ENCODE data around the gene ASCC2. TPM values are rescaled to one million over a fixed set of nuclear protein-coding genes. Genes with fewer than 3 reads are reported as not detected.

Gene ASCC2
- total RNA-seq, 1 experiment from 2014 or later, result 43.3 TPM

DNA sequence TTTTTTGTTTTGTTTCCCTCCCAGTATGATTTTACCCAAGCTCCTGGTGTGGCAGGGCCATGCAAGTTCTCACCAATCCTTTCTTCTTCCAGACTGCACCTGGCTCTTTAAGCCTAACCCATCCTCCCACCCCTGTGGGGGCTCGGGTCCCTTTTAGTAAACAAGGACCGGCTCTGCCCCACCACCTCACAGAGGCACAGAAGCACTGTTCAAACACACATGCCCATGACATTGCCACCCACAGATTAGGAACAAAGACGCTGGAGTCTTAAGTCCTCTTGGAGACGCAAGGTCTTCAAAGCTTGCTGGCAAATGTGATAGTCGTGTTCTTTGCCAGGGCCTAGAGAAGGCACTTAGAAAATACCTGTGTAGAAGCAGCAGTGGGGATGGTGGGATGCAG is 52.0 kb downstream of the ASCC2 start:
- Histone ChIP-seq H3K79me2 (ENCODE audit: low read depth) (no peaks in the 10 kb centered on the region), H3K27me3 (ENCODE audit: insufficient read depth, low read depth) (no peaks in the 10 kb centered on the region), H3K4me3 (no peak overlapping the region), H3K4me2 (no peak overlapping the region), H3K9me3 (ENCODE audit: insufficient read depth, low read depth) (no peaks in the 10 kb centered on the region), H3K36me3 (ENCODE audit: low read depth) (0 out of 2 replicates have a peak, but pooled peaks cover 14% of the 10 kb centered on the region), H3K4me1 (replicated peaks; ENCODE audit: insufficient read depth) (peaks cover 57% of the 10 kb centered on the region), H3F3A (ENCODE audit: insufficient read depth, low read depth) (peaks cover 41% of the 10 kb centered on the region), H4K20me1 (ENCODE audit: insufficient read depth) (no peaks in the 10 kb centered on the region), H3K9me2 (ENCODE audit: insufficient read depth) (no peaks in the 10 kb centered on the region), H3K27ac (0 out of 2 replicates have a peak overlapping the region, but pooled peaks have one; percentile 77), H2AFZ (no peak overlapping the region)
- no peak for TF ChIP-seq EZH2 (IDR thresholded peaks at IDR 0.05; ENCODE audit: low read depth)
- TF ChIP-seq, protein P1, sequence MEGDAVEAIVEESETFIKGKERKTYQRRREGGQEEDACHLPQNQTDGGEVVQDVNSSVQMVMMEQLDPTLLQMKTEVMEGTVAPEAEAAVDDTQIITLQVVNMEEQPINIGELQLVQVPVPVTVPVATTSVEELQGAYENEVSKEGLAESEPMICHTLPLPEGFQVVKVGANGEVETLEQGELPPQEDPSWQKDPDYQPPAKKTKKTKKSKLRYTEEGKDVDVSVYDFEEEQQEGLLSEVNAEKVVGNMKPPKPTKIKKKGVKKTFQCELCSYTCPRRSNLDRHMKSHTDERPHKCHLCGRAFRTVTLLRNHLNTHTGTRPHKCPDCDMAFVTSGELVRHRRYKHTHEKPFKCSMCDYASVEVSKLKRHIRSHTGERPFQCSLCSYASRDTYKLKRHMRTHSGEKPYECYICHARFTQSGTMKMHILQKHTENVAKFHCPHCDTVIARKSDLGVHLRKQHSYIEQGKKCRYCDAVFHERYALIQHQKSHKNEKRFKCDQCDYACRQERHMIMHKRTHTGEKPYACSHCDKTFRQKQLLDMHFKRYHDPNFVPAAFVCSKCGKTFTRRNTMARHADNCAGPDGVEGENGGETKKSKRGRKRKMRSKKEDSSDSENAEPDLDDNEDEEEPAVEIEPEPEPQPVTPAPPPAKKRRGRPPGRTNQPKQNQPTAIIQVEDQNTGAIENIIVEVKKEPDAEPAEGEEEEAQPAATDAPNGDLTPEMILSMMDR (conservative IDR thresholded peaks at IDR 0.05), result no peak
- intact Hi-C loops (cut with micrococcal nuclease; ENCODE audit: unreplicated experiment), result no loop called here
- DNase-seq, result no peak
- ChIA-PET CTCF (no interaction called here), POLR2A (ENCODE audit: unreplicated experiment) (no interaction called here)
- no TSS peak for BruUV-seq (replicated peaks)

DNA sequence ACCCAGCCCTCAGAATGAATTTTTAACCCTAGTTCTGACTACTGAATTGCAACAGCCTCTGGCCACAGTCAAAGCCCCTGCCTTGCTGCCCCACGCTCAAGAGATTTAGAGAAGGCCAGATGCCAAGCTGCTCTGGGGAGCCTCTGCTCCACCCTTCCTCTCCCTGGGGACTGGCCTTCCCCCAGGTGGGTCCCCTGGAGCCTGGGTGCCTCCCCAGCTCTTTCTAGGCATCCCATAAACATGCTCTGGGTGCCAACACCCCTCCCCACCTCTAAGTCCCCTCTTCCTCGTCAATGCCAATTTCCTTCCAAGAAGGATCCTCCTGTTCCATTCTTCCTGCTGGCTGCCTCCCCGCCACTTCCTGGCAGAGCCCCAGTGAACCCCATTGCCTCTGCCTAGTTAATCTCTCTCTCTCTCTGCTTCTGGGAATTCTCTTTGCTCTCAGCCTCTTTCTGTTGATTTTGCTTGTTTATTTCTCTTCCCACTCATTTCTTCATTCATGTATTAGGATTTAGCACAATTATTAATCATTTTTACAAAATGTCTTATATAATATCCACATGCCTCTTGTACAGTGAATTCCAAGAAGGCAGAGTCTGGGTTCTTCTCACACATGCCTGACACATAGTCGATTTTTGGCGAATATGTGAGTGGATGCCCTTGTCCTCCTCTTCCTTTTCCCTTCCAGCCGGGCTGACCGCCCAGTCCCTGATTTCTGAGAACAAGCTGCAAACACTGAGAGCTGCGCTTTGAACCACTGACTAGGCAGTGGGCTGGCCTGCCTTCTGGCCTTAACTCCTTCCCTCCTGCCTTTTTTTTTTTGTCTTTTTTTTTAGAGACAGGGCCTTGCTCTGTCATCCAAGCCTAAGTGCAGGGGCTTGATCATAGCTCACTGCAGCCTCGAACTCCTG is 53.4 kb downstream of the ASCC2 start:
- Histone ChIP-seq H3K9me3 (ENCODE audit: insufficient read depth, low read depth) (no peaks in the 10 kb centered on the region), H3K4me2 (no peak overlapping the region), H3K4me1 (replicated peaks; ENCODE audit: insufficient read depth) (peaks cover 69% of the 10 kb centered on the region), H3K36me3 (ENCODE audit: low read depth) (0 out of 2 replicates have a peak, but pooled peaks cover 7% of the 10 kb centered on the region), H3F3A (ENCODE audit: insufficient read depth, low read depth) (peaks cover 42% of the 10 kb centered on the region), H2AFZ (no peak overlapping the region), H3K27me3 (ENCODE audit: insufficient read depth, low read depth) (no peaks in the 10 kb centered on the region), H3K27ac (no peak overlapping the region), H3K79me2 (ENCODE audit: low read depth) (no peaks in the 10 kb centered on the region), H3K4me3 (no peak overlapping the region), H4K20me1 (ENCODE audit: insufficient read depth) (no peaks in the 10 kb centered on the region), H3K9me2 (ENCODE audit: insufficient read depth) (no peaks in the 10 kb centered on the region)
- TF ChIP-seq, protein P1 (conservative IDR thresholded peaks at IDR 0.05), result no peak
- TF ChIP-seq EZH2 (IDR thresholded peaks at IDR 0.05; ENCODE audit: low read depth), result no peak
- POLR2A ChIA-PET (ENCODE audit: unreplicated experiment), result interaction anchor here (0.6 kb wide), 1 partner anchor 80 kb away, joined by 4 read pairs; no protein-coding TSS in a partner anchor
- intact Hi-C loops (cut with micrococcal nuclease; ENCODE audit: unreplicated experiment), result loop anchor here (5.0 kb wide), 1 partner anchor 38 kb away; no protein-coding TSS in a partner anchor
- BruUV-seq (replicated peaks), result no TSS peak
- no peak for DNase-seq
- CTCF ChIA-PET, result no interaction called here

DNA sequence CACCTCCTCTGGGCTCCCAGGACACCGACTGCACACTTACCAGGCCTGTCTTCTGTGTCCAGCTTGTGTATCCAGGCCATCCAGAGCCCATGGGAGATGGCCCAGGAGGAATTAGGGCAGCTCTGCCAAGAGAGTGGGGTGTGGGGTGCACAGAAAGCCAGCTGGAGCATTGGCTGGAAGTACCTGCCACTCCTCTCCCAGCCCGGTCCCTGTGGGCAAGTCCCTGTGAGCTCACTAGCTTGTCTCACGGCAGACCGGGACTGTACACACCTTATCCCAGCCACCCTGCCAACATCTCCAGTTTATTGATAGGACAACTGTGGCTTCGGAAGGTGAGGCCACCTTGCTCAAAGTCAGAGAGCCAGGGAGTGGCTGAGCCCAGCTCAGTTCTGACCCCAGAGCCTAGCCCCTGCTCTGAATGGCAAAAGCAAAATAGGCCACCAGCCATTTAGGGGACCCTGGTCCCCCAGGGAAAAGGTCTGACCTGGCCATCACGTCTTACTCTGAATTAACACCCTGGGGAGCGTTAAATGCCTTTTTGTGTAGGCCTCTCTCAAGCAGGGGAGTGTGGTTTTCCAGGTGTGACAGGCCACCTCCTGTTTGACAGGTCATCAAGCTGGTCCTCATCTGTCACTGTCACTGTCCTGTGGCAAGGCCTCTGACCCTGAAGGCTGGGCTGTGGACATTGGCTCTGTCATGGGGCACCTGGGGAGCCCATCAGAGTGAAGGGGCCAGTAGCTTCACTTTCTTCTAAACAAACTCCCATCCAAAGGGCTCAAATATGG is 55.8 kb downstream of the ASCC2 start:
- H3K9me3 ChIP-seq (ENCODE audit: insufficient read depth, low read depth), result no peaks in the 10 kb centered on the region
- H4K20me1 ChIP-seq (ENCODE audit: insufficient read depth), result no peaks in the 10 kb centered on the region
- no peaks in the 10 kb centered on the region for H3K27me3 ChIP-seq (ENCODE audit: insufficient read depth, low read depth)
- H3K4me3 ChIP-seq, result no peak overlapping the region
- no peaks in the 10 kb centered on the region for H3K9me2 ChIP-seq (ENCODE audit: insufficient read depth)
- DNase-seq, result peak; percentile 44 to 61
- TF ChIP-seq EZH2 (IDR thresholded peaks at IDR 0.05; ENCODE audit: low read depth), result no peak
- TF ChIP-seq, protein P1 (conservative IDR thresholded peaks at IDR 0.05), result no peak
- H3K4me2 ChIP-seq, result peak overlapping the region; percentile 74
- H3K4me1 ChIP-seq (replicated peaks; ENCODE audit: insufficient read depth), result peaks cover 70% of the 10 kb centered on the region
- intact Hi-C loops (cut with micrococcal nuclease; ENCODE audit: unreplicated experiment), result loop anchor here (5.0 kb wide), 1 partner anchor 40 kb away; no protein-coding TSS in a partner anchor
- no TSS peak for BruUV-seq (replicated peaks)
- ChIA-PET POLR2A (ENCODE audit: unreplicated experiment) (interaction anchor here (0.5 to 0.7 kb wide), 3 partner anchors 8 to 1350 kb away, joined by 3 read pairs; no protein-coding TSS in a partner anchor), CTCF (interaction anchor here (1.0 kb wide), 1 partner anchor 16 kb away, joined by 3 read pairs; the partner anchor contains the start of genes UQCR10 and ZMAT5)
- no peak overlapping the region; the same call in 1 of the 2 replicates for H2AFZ ChIP-seq
- peak overlapping the region; percentile 66 for H3K27ac ChIP-seq
- H3K79me2 ChIP-seq (ENCODE audit: low read depth), result no peaks in the 10 kb centered on the region
- H3K36me3 ChIP-seq (ENCODE audit: low read depth), result no peaks in the 10 kb centered on the region
- peaks cover 37% of the 10 kb centered on the region for H3F3A ChIP-seq (ENCODE audit: insufficient read depth, low read depth)

All from PC-9 (cell line).